HG02759 (cell line): Measurements from ENCODE around the gene FAM53A.
"Not testable (repeated sequence)": the region's sequence is repeated elsewhere in the genome, so short reads cannot be mapped to it uniquely, and the experiment has no call there.

Experiments
- ATAC-seq: cut with Tn5 transposase; IDR thresholded peaks from one replicate; pipeline ENCODE4 v1.9.1; 2021; ENCODE audit warnings: mild to moderate bottlenecking, moderate library complexity; ENCODE audit not compliant: unreplicated experiment

The FAM53A gene

DNA sequence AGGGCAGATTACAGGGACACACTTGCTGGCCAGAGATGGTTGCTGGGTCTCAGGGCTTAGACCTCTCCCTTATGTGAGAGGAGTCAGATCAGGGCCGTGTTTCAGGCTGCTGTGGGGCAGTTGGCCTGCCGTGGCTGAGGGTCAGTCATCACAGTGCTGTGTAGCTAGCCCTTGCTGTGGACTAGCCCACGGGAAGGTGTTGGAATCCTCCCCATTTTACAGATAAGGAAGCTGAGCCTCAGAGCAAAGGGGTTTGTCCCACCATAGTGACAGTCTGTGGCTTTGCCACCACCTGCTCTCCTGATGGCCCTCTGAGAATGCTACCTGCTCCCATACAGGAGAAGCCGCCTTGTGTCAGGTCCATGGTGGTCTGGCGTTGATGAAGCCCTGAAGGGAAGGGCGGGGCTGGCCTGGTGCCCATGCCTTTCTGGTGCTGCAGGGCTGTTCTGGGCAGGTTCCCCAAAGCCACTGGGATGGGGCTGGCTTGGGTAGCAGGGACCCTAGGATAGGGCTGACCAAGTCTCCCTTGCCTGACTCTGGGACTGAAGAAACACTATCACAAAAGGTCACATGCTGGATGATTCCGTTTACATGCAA lies 2.4 kb upstream of the FAM53A start:
- no peak for ATAC-seq

DNA sequence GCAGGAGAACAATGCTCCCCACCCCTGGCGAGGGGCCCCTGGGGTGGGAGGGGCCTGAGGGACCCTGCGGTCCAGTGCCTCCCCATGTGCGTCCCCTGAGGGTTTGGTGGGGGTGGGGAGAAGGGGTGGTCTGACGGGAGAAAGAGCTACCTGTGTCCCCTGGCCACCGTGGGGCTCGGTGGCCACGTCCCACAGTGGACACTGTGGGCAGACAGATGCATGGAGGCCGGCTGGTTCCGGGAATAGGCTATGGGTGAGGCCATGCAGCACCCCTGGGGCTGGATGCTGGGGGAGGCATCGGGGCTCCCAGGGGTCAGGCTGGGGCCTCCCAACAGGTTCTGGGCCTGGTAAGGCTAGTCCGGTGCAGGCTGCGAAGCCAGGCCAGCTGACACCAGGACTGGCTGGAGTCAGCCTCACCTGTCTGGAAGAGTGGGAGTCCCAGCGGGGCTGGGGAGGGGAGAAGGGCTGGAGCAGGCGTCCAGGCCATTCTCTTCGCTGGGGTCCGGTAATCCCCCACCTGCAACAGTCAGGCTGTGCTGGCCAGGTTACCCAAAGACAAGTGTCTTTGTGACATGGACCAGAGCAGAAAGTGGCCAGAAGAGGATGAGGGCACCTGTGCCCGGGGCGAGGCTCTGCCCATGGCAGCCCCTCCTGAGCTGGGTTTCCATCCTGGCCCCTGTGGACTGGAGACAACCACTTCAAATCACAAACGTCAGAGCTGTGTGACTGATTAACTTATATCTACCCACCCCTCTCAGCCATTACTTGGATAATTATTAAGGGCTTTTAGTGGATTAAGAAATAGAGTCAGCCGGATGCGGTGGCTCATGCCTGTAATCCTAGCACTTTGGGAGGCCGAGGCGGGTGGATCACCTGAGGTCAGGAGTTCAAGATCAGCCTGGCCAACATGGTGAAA lies 1.4 kb upstream of the FAM53A start:
- no peak for ATAC-seq

DNA sequence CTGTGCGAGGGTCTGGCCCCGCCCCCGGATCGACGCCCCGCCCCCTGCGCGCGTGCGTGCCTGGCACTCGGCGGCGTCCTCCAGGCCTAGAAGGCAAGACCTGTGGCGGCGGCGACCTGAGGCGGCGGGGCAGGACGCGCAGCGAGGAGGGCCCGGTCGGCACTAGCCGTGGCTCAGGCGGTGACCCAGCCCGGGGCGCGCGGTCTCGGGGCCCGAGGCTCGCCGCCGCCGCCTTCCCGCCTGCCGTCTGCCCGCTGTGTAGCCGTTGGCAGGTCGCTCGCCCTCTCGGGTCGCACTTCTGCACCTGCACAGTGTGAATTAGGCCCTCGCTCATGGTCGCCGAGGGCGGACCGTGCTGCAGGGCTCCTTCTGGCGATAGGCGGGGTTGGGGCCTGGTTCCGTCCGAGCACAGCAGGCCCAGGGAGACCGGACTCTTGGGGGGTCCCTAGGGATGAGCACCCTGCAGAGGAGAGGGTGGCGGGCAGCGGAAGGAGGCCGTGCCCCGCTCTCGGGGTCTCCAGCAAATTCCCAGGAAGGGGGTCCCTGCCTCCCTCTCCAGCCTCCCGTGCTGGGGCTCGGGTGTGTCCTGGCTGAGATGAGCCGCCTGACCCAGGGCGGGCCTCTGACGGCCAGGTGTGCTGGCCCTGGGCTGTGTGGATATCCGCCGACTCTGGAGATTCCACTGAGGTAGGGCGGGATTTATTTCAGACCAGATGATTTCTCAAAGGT lies 557 bp upstream of the FAM53A start:
- ATAC-seq, result no peak

DNA sequence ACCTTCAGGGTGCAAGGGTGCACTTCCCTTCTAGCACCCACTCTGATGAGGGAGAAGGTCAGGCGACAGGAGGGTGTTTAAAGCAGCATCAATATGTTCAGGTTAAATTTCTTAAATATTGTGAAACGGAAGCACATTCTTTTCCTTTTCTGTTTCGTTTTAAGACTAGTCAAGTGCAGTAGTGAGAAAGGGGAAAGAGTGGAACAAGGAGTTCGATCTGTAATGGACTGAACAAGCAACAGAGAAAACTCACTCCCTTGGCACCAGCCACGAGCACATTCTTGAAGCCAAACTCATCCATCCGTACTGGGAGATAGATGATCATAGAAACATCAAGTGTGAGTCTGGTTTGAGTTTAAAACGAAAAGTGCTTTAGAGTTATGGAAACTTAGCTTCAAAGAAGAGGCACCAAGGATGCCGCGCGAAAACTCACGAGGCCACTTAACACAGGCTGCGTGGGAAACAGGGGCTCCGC lies 815 bp downstream of the FAM53A start:
- no peak for ATAC-seq

DNA sequence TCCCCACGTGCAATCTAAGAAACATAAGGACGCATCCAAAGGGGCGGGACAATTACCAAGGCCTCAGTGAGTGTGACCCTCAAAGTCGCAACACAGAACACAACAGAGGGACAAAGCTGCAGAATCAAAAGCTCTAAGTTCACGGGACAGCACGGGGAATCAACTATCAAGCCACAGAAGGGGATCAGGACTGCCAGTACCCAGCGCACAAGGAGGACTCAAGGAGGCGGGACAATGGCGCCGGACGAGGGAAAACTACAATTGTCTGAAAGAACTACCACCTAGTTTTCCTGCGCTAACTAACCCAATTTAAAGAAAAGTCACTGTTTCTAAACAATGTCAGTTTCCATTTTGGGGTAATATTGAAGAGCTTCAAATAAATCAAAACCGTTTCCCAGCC lies 1.3 kb downstream of the FAM53A start:
- no peak for ATAC-seq

DNA sequence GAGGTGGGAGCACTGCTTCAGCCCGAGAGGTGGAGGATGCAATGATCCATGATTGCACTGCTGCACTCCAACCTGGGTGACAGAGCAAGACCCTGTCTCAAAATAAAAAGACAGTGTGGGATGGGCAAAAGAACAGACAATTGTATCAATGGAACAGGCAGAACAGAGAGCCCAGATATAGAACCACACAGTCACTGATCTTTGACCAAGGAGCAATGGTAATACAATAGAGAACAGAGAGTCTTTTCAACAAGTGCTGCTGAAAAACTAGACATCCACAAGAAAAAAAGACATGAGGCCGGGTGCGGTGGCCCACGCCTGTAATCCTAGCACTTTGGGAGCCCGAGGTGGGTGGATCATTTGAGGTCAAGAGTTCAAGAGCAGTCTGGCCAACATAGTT lies 5.9 kb downstream of the FAM53A start:
- no peak for ATAC-seq

DNA sequence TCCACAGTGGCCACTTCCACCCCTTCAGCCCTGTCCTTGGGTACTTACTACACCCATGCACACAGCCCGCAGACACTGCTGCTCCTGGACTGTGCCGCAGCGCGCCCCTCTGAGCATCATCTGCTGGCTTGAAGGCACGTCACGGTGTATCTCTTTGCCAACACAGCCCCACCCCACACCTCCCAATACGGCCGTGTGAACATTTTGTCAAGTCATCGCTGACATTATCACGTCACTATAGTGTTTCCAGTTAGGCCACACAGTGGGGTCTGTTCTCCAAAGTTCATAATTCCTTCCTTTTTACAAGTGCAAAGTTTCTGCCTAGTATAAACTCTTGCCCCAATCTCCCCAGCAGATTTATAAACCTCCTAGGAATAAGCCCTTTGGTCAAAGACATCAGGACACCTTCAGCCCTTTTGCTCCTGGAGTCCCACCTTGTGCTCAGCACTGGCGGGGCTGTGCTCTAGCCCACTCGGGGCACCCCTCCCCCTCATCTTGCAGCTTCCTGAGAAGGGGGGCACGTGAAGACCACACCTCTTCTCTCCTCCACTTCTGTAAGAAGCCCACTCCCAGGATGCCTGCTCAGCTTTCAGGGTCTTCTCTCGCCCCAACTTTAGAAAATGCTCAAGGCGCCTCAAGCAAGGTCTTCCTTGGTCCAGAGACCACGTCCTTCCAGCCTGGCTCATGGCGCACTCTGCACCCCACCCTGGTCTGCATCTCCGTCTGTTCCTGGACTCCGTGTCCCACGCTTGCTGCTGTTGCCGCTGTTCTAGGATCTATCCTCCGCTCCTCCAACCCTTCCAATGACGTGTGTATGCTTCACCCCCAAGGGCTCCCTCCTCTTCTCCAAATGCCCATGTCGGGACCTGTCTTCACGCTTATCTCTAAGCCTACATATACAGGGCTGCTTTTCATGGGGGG lies 7.2 kb downstream of the FAM53A start:
- ATAC-seq, result no peak

DNA sequence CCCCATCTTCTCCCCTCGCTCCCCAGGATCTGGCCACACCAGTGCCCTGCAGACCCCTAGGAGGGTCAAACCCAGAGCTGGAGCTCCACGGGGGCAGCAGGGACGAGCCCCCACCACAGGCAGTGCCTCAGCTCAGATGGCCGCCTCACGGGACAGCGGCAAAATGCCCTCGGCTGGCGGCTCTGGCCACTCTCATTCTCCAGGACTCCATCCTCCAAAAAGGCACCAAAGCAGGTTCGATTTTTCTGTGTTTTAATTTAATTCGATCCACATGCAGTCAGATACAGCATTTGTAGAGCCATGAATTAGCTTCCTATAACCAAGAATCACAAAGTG lies 8.3 kb downstream of the FAM53A start:
- no peak for ATAC-seq

DNA sequence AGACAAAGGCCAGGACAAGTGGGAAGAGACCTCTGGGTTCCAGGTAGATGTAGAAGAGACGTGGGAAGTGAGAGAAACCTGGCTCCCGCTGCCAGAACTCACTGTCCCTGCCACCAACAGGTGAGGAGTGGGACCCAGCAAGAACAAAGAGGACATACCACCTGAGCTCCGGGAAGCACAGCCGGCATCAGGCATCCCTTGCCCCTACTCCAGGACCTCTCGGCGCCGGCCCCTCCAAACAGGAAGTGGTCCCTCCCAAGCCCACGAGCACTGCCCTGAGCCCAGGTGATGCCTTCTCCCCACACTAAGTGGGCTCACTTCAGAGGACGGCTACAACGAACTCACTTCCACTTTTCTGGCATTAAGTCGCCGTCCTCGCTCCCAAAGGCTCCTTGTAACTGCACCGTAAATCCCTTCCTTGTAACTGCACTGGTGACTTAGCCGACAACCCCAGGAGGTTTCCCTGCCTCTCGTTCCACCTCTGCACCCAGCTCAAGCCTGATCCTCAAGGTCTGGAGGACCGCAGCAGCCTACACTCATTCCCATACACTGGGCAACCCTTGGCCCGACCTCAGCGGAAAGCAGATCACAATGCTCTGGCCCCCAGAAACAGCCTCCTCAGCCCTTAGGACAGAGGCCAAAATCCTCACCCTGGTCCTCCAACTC lies 8.8 kb downstream of the FAM53A start:
- no peak for ATAC-seq

DNA sequence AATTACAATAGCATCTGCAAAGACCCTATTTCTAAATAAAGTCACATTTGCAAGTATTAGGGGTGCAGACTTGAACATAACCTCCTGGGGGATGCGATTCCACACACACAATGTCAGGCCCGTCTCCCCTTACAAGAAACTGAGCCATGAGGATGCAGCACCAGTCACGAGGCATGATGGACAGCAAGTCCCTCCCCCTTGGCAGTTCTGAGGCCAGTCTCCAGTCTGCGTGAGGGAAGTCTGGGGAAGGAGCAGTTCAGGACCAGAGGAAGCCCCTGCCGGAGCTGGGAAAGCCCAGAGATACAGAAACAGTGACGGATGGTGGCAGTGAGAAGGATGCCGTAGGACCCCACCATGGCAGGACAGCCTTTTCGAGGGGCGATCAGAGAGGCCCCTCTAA lies 9.4 kb downstream of the FAM53A start:
- ATAC-seq, result no peak

DNA sequence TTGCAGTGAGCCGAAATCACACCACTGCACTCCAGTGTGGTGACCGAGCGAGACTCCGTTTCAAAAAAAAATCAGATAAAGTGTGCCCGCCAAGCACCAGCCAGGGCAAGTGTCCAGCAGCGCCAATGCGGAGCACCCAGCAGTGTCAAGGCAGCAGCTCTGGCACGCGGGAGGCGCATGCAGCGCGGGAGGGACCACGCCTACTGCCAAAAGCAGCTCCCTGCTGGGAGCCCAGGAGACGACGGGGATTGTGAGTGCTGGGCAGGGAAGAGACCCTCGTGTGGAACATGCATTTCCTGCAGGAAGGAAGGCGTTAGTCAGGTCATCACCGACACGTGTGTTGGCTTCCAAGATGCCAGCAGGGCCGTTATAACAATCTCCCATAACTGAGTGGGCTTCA lies 10.4 kb downstream of the FAM53A start:
- ATAC-seq, result no peak

DNA sequence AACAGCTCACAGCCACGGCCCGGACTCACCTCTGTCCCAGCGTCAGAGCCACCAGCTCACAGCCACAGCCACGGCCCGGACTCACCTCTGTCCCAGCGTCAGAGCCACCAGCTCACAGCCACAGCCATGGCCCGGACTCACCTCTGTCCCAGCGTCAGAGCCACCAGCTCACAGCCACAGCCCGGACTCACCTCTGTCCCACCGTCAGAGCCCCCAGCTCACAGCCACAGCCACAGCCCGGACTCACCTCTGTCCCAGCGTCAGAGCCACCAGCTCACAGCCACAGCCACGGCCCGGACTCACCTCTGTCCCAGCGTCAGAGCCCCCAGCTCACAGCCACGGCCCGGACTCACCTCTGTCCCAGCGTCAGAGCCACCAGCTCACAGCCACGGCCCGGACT lies 13.1 kb downstream of the FAM53A start:
- ATAC-seq, result not testable (repeated sequence)

DNA sequence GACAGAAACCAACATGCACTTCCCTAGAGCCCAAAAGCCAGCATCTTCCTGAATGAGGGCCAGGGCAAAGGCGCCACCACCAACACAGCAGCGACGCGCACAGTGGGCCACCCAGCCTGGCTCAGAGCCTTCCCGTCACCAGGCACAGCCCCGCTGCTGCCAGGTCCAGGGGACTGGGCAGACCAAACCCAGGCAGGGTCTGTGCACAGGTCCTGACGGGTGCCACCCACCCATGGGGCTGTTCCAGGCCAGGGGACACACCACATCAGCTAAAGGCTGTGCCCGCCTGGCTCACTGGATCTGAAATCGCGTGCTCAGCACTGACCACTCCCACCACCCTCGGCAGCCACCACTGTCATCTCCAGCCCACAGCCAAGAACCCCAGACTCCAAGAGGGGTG lies 13.8 kb downstream of the FAM53A start:
- no peak for ATAC-seq

DNA sequence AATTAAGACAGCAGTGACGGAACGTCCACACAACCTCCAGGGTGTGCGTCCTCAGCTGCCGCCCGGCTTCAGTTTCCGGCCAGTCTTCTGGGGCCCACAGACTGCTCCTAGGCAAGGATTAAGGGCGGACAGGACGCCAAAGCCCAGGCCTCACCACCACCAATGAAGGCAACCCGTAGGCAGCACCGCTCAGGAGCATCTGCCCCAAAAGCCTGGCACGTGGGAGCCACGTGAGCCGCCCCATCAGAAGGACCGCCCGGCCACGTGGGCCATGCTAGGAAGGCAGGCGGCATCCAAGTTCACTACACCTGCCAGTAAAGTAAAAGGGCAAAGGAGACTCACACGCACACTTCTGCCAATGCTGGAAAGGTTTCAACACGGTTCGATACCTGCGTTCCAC lies 14.3 kb downstream of the FAM53A start:
- ATAC-seq, result no peak

DNA sequence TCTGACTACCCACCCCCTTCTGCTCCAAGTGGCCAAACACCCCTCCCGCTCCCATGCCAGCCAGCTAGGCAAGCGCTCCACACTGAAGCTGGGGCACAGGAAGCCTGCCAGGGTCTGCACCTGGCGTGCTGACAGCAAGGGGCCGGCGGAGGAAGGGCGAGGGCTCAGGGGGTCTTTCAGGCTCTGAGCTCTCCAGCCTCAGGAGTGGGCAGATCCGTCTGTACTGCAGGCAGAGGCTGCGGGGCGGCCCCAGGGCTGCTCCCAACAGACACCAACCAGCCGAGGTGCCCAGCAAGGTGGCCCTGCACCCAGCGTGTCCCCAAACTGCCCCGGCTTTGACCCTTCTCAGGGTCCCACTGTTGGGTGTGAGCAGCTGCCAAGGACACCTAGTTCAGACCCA lies 14.8 kb downstream of the FAM53A start:
- ATAC-seq, result no peak

DNA sequence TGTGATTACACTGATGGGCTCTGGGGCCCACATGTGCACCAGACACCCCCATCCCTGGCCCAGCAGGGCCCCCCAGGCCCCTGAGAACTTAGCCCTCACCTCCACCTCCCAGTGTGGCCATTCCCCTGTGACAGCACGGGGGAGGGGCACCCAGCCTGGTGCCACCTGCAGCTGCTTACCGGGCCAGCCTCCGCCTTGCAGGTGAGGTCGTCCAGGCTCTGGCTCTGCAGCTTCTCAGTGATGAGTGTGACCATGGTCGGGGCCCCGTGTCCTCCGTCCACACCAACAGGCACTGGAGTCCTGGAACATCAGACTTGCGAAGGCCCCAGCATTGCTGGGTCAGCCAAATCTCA lies 15.6 kb downstream of the FAM53A start:
- ATAC-seq, result no peak

DNA sequence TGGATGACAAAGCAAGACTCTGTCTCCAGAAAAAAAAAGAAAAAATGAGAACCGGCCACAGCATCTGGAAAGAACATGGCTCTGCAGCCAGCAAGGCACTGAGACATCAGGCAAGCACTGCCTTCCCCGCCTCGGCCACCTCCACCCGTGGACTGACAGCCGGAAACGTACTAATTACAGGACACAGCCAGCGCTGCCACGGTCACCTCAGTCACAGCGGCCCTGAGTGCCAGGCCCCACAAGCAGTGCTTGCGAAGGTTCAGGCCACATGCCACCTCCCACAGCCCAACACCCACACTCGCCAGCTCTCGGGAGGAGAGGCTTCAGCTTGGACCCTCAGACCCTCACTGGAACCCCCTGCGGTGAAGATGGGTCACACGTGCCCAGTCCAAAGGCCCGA lies 16.8 kb downstream of the FAM53A start:
- ATAC-seq, result no peak

DNA sequence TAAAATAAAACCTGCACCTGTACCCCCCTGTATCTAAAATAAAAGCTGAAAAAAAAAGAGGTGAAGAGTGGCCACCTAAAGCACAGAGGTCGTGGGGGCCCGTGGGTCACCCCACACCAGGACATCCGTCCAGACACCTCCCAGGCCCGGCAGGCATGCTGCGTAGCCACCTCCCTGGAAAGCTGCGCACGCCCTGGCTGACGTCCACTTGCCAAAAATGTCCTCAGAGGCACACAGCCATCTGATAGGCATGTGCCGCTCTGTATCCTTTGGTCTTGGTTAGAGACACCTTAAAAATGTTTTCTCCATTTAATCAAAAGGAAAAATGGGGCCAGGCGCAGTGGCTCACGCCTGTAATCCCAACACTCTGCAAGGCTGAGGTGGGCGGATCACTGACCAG lies 17.7 kb downstream of the FAM53A start:
- ATAC-seq, result no peak

DNA sequence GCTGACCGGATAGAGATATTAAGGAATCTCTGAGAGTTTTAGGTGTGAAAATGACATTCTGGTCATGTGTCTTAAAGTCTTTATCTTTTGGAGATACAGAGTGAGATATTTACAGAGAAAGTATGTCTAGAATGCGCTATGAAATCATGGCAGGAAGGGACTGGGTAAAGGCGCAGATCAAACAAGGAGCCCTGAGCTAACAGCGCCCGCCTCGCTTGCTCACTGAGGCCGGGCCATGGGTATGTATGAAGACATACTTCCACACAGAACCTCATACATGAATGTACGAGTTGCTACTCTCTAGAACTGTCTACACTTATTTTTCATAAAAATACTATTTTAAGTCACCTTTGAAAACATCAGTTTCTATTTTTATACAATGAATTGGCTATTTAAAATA lies 20.0 kb downstream of the FAM53A start:
- no peak for ATAC-seq

DNA sequence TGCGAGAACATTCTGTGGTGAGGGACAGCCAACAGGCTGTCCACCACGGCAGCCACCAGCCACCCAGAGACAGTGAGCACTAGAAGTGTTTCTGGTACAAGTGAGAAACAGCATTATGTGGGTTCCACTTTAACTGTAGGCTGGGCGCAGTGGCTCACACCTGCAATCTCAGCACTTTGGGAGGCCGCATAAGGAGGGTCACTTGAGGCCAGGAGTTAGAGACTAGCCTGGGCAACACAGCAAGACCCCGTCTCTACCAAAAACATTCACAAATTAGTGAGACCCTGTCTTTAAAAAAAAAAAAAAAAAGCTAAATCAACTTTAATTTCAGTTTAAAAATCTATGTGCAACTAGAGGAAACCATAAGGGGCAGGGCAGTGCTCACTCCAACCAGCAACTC lies 20.6 kb downstream of the FAM53A start:
- no peak for ATAC-seq
